A549 (cell line): ENCODE data around the gene NFKB2. TPM values are rescaled to one million over a fixed set of nuclear protein-coding genes. Genes with fewer than 3 reads are reported as not detected.

Experiments
- CBX8 ChIP-seq: fragments of 200-600 bp; sonication (generic); IDR thresholded peaks from 2 replicates; pipeline ENCODE4 v1.6.1; 2016
- CEBPB ChIP-seq, 2 experiments: fragments of >200 bp in 1 of 2; sonication (Bioruptor Twin) in 1 of 2; formaldehyde crosslinking in 1 of 2; IDR thresholded peaks; 2 replicates each; pipeline ENCODE4 v1.6.1; 2012 to 2016
- CHD2 ChIP-seq: fragments of 150-350 bp; IDR thresholded peaks from 2 replicates; pipeline ENCODE4 v1.6.1; 2014; ENCODE audit warnings: low read length; ENCODE audit not compliant: partially characterized antibody
- CHD4 ChIP-seq: fragments of 200-600 bp; sonication (generic); IDR thresholded peaks from 2 replicates; pipeline ENCODE4 v1.6.1; 2016; ENCODE audit warnings: antibody characterized with exemption, mild to moderate bottlenecking, borderline replicate concordance
- ESRRA ChIP-seq: fragments of 150-350 bp; IDR thresholded peaks from 2 replicates; pipeline ENCODE4 v1.6.1; 2014; ENCODE audit warnings: mild to moderate bottlenecking, low read length, borderline replicate concordance
- FOSB ChIP-seq: fragments of 250-450 bp; sonication (Bioruptor Pico); IDR thresholded peaks from 2 replicates; pipeline ENCODE4 v1.5.0; 2020; ENCODE audit warnings: mild to moderate bottlenecking, moderate library complexity
- FOXS1 ChIP-seq: fragments of 250-450 bp; sonication (Bioruptor Pico); IDR thresholded peaks from 2 replicates; pipeline ENCODE4 v1.5.0; 2020; ENCODE audit warnings: mild to moderate bottlenecking, moderate library complexity
- JUN ChIP-seq, 2 experiments: fragments of >200 bp; sonication (Bioruptor Twin); formaldehyde crosslinking; IDR thresholded peaks; 2 replicates in 1 of 2; 3 replicates in 1 of 2; pipeline ENCODE4 v1.6.1; 2016 to 2017
- MAZ ChIP-seq: fragments of 150-350 bp; IDR thresholded peaks from 2 replicates; pipeline ENCODE4 v1.6.1; 2014; ENCODE audit warnings: antibody characterized with exemption, low read depth, low read length, borderline replicate concordance
- NPAS2 ChIP-seq: fragments of 250-450 bp; sonication (Bioruptor Pico); IDR thresholded peaks from 2 replicates; pipeline ENCODE4 v1.8.0; 2022; ENCODE audit warnings: mild to moderate bottlenecking, moderate library complexity, borderline replicate concordance
- PBX3 ChIP-seq: IDR thresholded peaks from 2 replicates; pipeline ENCODE4 v1.6.1; 2012
- PHF8 ChIP-seq: fragments of 200-600 bp; sonication (generic); IDR thresholded peaks from 2 replicates; pipeline ENCODE4 v1.6.1; 2016; ENCODE audit warnings: low read depth, mild to moderate bottlenecking, antibody characterized with exemption, moderate library complexity, borderline replicate concordance
- POLR2AphosphoS2 ChIP-seq: conservative IDR thresholded peaks from 2 replicates; pipeline ENCODE4 v1.6.1; 2012; ENCODE audit warnings: low read length, improper control_type of control experiment, inconsistent platforms
- RFX5 ChIP-seq: fragments of 450-650 bp; IDR thresholded peaks from 2 replicates; pipeline ENCODE4 v1.7.1; 2014; ENCODE audit warnings: antibody characterized with exemption, mild to moderate bottlenecking, moderate library complexity
- RNF2 ChIP-seq: fragments of 200-600 bp; sonication (generic); IDR thresholded peaks from 2 replicates; pipeline ENCODE4 v1.6.1; 2016; ENCODE audit warnings: low read depth, mild to moderate bottlenecking, antibody characterized with exemption, moderate library complexity, borderline replicate concordance
- TFCP2L1 ChIP-seq: fragments of 250-450 bp; sonication (Bioruptor Pico); IDR thresholded peaks from 2 replicates; pipeline ENCODE4 v1.5.0; 2021; ENCODE audit warnings: mild to moderate bottlenecking
- TP53 ChIP-seq: fragments of 250-450 bp; sonication (Bioruptor Pico); IDR thresholded peaks from 2 replicates; pipeline ENCODE4 v1.5.0; 2021; ENCODE audit warnings: mild to moderate bottlenecking, moderate library complexity
- ZC3H11A ChIP-seq: fragments of 450-650 bp; IDR thresholded peaks from 2 replicates; pipeline ENCODE4 v1.6.1; 2014; ENCODE audit warnings: antibody characterized with exemption, mild to moderate bottlenecking
- polyA plus RNA-seq, 4 experiments: library from polyadenylated mRNA; depleted of rRNA in 3 of 4; stranded (reverse); fragments of >200 nt; fragmentation: RNase III in 1 of 4; extraction: RNeasy Plus Mini Kit Qiagen cat#74134 plus additional on column Dnase treatment in 1 of 4; gene quantifications; 2 replicates in 3 of 4; 3 replicates in 1 of 4; pipeline ENCODE4 v1.2.3, GENCODE V29; 2011 to 2017
- TF ChIP-seq, protein P1 (sequence below): fragments of 200-600 bp; sonication (generic); IDR thresholded peaks from 2 replicates; pipeline ENCODE4 v1.6.1; 2016; ENCODE audit warnings: antibody characterized with exemption, mild to moderate bottlenecking, moderate library complexity
- TF ChIP-seq, protein P2 (sequence below): fragments of 150-350 bp; IDR thresholded peaks from 2 replicates; pipeline ENCODE4 v1.6.1; 2014; ENCODE audit warnings: low read depth, mild to moderate bottlenecking, low read length
- TF ChIP-seq, protein P3 (sequence below): fragments of 450-650 bp; IDR thresholded peaks from 2 replicates; pipeline ENCODE4 v1.6.1; 2014; ENCODE audit warnings: antibody characterized with exemption

The NFKB2 gene
- polyA plus RNA-seq, 2 of the 4 experiments (the other 2 are of a cell fraction) = 27.6 to 35.7 TPM

DNA sequence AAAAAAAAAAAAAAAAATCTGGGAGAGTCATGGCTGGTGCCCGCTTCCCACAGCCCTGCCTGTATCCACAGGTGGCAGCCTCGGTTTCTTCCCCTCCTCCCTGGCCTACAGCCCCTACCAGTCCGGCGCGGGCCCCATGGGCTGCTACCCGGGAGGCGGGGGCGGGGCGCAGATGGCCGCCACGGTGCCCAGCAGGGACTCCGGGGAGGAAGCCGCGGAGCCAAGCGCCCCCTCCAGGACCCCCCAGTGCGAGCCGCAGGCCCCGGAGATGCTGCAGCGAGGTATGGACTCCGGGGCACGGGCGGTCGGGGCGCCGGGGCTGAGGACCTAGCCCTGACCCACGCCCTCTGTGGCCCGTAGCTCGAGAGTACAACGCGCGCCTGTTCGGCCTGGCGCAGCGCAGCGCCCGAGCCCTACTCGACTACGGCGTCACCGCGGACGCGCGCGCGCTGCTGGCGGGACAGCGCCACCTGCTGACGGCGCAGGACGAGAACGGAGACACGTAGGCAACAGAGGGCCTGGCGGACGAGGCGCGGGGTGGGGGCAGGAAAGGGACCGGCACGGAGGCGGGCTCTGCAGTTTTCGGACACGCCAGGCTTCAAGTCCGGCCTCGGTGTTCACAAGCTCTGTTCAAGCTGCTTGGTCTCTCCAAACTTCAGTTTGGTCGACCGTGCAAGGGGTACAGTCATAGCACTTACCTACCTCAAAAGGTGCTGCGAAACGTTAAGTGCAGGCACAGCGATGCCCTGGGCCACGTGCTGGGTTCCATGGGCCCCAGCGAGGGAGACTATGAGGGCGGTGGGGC lies 3.9 kb downstream of the NFKB2 start (continued):
- TF ChIP-seq CHD2 = no peak
- TF ChIP-seq FOSB (CRISPR knock-in tag) = peak; percentile 40; the same call in 1 of the 2 replicates
- no peak for TF ChIP-seq ESRRA
- peak in 1 of 2 experiments; percentile 78; a peak in 2 of 5 replicates for TF ChIP-seq JUN (IDR thresholded peaks at IDR 0.05)
- TF ChIP-seq CBX8 = no peak
- TF ChIP-seq, protein P1, sequence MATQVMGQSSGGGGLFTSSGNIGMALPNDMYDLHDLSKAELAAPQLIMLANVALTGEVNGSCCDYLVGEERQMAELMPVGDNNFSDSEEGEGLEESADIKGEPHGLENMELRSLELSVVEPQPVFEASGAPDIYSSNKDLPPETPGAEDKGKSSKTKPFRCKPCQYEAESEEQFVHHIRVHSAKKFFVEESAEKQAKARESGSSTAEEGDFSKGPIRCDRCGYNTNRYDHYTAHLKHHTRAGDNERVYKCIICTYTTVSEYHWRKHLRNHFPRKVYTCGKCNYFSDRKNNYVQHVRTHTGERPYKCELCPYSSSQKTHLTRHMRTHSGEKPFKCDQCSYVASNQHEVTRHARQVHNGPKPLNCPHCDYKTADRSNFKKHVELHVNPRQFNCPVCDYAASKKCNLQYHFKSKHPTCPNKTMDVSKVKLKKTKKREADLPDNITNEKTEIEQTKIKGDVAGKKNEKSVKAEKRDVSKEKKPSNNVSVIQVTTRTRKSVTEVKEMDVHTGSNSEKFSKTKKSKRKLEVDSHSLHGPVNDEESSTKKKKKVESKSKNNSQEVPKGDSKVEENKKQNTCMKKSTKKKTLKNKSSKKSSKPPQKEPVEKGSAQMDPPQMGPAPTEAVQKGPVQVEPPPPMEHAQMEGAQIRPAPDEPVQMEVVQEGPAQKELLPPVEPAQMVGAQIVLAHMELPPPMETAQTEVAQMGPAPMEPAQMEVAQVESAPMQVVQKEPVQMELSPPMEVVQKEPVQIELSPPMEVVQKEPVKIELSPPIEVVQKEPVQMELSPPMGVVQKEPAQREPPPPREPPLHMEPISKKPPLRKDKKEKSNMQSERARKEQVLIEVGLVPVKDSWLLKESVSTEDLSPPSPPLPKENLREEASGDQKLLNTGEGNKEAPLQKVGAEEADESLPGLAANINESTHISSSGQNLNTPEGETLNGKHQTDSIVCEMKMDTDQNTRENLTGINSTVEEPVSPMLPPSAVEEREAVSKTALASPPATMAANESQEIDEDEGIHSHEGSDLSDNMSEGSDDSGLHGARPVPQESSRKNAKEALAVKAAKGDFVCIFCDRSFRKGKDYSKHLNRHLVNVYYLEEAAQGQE = no peak
- TF ChIP-seq PHF8 = 0 out of 2 replicates have a peak, but pooled peaks have one; percentile 49
- TF ChIP-seq CHD4 = no peak
- peak; percentile 72; the same call in 1 of the 2 replicates for TF ChIP-seq POLR2AphosphoS2
- TF ChIP-seq NPAS2 (CRISPR knock-in tag) = no peak
- no peak for TF ChIP-seq RNF2
- TF ChIP-seq, protein P2, sequence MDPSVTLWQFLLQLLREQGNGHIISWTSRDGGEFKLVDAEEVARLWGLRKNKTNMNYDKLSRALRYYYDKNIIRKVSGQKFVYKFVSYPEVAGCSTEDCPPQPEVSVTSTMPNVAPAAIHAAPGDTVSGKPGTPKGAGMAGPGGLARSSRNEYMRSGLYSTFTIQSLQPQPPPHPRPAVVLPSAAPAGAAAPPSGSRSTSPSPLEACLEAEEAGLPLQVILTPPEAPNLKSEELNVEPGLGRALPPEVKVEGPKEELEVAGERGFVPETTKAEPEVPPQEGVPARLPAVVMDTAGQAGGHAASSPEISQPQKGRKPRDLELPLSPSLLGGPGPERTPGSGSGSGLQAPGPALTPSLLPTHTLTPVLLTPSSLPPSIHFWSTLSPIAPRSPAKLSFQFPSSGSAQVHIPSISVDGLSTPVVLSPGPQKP = no peak
- TF ChIP-seq, protein P3, sequence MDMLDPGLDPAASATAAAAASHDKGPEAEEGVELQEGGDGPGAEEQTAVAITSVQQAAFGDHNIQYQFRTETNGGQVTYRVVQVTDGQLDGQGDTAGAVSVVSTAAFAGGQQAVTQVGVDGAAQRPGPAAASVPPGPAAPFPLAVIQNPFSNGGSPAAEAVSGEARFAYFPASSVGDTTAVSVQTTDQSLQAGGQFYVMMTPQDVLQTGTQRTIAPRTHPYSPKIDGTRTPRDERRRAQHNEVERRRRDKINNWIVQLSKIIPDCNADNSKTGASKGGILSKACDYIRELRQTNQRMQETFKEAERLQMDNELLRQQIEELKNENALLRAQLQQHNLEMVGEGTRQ = no peak
- no peak for TF ChIP-seq MAZ
- TF ChIP-seq FOXS1 (CRISPR knock-in tag) = no peak
- no peak for TF ChIP-seq ZC3H11A
- no peak for TF ChIP-seq TFCP2L1 (CRISPR knock-in tag)
- no peak for TF ChIP-seq RFX5
- no peak for TF ChIP-seq TP53 (CRISPR knock-in tag)
- no peak for TF ChIP-seq CEBPB (IDR thresholded peaks at IDR 0.05)
- TF ChIP-seq PBX3 = no peak; the same call in 1 of the 2 replicates
